Endometrial microvascular endothelial cells (primary cell): ENCODE data around the gene MRPL43. TPM values are rescaled to one million over a fixed set of nuclear protein-coding genes. Genes with fewer than 3 reads are reported as not detected.

Source experiments
- in situ Hi-C: cut with HindIII; loops from 2 replicates; pipeline ENCODE4 v1.10.0; 2017; ENCODE audit warnings: low sequenced_read_pairs, low pct_unique_long_range_greater_than_20kb; ENCODE audit errors: inconsistent ontology term
- total RNA-seq: library from RNA; depleted of rRNA; stranded (reverse); fragments of >200 nt; gene quantifications from one replicate; pipeline ENCODE4 v1.2.3, GENCODE V29; 2015; ENCODE audit errors: inconsistent ontology term

MRPL43 gene
- total RNA-seq, 1 donor from 2014 or later, result 93.8 TPM

GRCh38 chr10:101006593-101007098 lies 19.3 kb upstream of the MRPL43 start:
- in situ Hi-C loops, result no loop called here

- in situ Hi-C loops, result no loop called here
These were observed 18.7 kb upstream of the MRPL43 start for GRCh38 chr10:101005869-101006567.

GRCh38 chr10:101005361-101005760 lies 18.1 kb upstream of the MRPL43 start:
- in situ Hi-C loops, result no loop called here

- in situ Hi-C loops, result no loop called here
These were observed 16.4 kb upstream of the MRPL43 start for GRCh38 chr10:101003639-101004206.

- in situ Hi-C loops, result no loop called here
These were observed 15.2 kb upstream of the MRPL43 start for GRCh38 chr10:101002456-101002855.

GRCh38 chr10:101001659-101002035 lies 14.3 kb upstream of the MRPL43 start:
- in situ Hi-C loops, result no loop called here

GRCh38 chr10:101000915-101001658 lies 13.8 kb upstream of the MRPL43 start:
- in situ Hi-C loops, result no loop called here

- in situ Hi-C loops, result no loop called here
These were observed 13.0 kb upstream of the MRPL43 start for GRCh38 chr10:101000127-101000914.

- in situ Hi-C loops, result no loop called here
These were observed 12.4 kb upstream of the MRPL43 start, which contains the start of gene LZTS2 for GRCh38 chr10:100999742-101000126. TSS of gene LZTS2 (plus strand) at chr10:100999808. CDS start at chr10:101002539, 2,731 bp downstream.

- in situ Hi-C loops, result no loop called here
These were observed 11.9 kb upstream of the MRPL43 start for GRCh38 chr10:100998991-100999741.

GRCh38 chr10:100998183-100998990 lies 11.1 kb upstream of the MRPL43 start:
- in situ Hi-C loops, result no loop called here

GRCh38 chr10:100997360-100998182 lies 10.3 kb upstream of the MRPL43 start:
- in situ Hi-C loops, result no loop called here

- in situ Hi-C loops, result no loop called here
These were observed 9.5 kb upstream of the MRPL43 start for GRCh38 chr10:100996678-100997359.

- in situ Hi-C loops, result no loop called here
These were observed 7.9 kb upstream of the MRPL43 start for GRCh38 chr10:100995181-100995580.

GRCh38 chr10:100993986-100994708 lies 6.8 kb upstream of the MRPL43 start:
- in situ Hi-C loops, result no loop called here

GRCh38 chr10:100989088-100989487 lies 1.8 kb upstream of the MRPL43 start:
- in situ Hi-C loops, result no loop called here
